ENCODE data around the gene HPN. TPM values are rescaled to one million over a fixed set of nuclear protein-coding genes. Genes with fewer than 3 reads are reported as not detected.
A peak's percentile ranks its signal among the peaks of the same experiment; 100 is the strongest.

The HPN gene
- total RNA-seq, 3 donors from 2014 or later (not counting 1 experiment from before 2014, with no cell fraction given) = not detected

DNA sequence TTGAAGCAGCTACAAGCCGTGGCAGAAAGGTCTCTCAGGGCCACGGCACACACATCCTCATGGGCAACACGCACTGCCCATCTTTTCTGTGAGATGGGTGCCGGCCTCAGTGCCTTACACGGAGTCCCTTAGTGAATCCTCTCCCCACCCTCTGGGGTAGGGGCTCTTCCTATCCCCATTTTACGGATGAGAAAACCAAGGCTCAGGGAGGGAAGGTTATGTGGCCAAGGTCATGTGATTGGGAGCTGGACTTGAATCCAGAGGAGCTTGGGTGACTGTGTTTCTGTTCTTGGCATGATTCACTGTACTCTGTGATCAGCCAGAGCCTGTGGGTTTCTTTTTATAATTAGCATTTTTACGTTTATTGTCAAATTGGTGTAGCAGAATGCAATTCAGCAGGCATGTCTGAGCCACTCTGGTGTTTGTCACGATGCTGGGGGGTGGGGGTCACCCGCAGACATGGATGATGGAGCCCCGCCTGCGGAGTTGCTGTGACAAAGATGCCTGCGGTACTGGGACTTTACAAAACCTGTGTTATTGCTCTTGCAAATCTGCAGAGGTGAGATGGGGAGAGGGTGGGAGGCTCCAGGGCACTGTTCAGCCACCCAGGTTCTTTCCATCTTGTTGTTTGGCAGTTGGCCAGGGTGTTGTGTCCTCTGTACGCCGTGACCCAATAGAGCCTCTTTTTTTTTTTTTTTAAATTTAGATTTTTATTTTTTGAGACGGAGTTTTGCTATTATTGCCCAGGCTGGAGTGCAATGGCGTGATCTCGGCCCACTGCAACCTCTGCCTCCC is 6.7 kb upstream of the HPN start:
- WGBS (ENCODE audit: insufficient coverage) = 87% methylated on average over 16 of the region's 17 CpGs
- ATAC-seq (no peak), DNase-seq (no peak)
- Mint-ChIP-seq H3K27me3 (ENCODE audit: low read depth in 2 of 2) (peaks cover 12 to 16% of the 10 kb centered on the region in 2 donors), H3K27ac (no peak overlapping the region), H3K4me1 (peaks cover 6 to 23% of the 10 kb centered on the region in 2 donors), H3K36me3 (no peaks in the 10 kb centered on the region), H3K4me3 (no peak overlapping the region), H3K9me3 (no peaks in the 10 kb centered on the region)
- Histone ChIP-seq H3K27me3 (ENCODE audit: control insufficient read depth, insufficient read depth, low read length) (peaks cover 13% of the 10 kb centered on the region), H3K27ac (ENCODE audit: low read length) (no peak overlapping the region), H3K4me3 (ENCODE audit: low read length) (no peak overlapping the region), H3K9me3 (ENCODE audit: control insufficient read depth, insufficient read depth, low read length) (no peaks in the 10 kb centered on the region), H3K36me3 (ENCODE audit: control insufficient read depth, insufficient read depth, low read length) (no peaks in the 10 kb centered on the region), H3K4me1 (ENCODE audit: control insufficient read depth, insufficient read depth, low read length) (peaks cover 31% of the 10 kb centered on the region)
- intact Hi-C loops (cut with micrococcal nuclease) = no loop called here
- TF ChIP-seq, protein P1, sequence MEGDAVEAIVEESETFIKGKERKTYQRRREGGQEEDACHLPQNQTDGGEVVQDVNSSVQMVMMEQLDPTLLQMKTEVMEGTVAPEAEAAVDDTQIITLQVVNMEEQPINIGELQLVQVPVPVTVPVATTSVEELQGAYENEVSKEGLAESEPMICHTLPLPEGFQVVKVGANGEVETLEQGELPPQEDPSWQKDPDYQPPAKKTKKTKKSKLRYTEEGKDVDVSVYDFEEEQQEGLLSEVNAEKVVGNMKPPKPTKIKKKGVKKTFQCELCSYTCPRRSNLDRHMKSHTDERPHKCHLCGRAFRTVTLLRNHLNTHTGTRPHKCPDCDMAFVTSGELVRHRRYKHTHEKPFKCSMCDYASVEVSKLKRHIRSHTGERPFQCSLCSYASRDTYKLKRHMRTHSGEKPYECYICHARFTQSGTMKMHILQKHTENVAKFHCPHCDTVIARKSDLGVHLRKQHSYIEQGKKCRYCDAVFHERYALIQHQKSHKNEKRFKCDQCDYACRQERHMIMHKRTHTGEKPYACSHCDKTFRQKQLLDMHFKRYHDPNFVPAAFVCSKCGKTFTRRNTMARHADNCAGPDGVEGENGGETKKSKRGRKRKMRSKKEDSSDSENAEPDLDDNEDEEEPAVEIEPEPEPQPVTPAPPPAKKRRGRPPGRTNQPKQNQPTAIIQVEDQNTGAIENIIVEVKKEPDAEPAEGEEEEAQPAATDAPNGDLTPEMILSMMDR (IDR thresholded peaks at IDR 0.05) = no peak

DNA sequence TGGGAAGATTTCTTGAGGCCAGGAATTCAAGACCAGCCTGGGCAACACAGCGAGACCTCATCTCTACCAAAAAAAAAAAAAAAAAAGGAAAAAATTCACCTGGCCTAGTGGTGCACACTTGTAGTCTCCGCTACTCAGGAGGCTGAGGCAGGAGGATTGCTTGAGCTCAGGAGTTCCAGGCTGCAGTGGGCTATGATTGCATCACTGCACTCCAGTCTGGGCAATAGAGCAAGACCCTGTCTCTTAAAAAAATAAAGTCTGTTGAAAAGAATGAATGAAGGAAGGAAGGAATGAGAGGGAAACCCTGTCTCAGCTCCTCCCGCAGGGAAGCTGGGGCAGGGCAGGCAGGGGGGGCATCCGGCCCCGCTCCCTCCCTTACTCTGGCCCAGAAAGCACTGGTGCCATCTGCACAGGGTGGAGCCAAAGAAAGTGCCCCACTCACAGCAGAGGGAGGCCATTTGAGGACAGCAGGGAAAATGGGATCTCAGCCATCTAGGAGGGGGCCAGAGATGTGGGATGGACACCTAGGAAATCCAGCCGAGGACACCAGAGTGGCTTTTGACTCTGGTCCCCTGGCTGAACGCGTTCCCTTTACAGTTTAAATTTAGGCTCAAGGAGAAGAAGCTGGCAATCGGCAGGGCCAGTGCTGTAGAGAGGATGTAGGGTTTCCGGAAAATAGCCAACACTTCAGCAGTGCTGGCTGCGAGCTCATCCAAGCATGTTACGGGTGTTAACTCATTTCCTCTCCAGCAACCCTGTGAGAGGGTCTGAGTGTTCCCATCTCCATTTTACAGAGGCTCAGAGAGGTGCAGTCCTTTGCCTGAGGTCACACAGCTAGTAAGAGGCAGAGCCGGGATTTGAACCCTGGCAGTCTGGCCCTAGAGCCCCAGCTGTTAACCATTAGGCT is 3.6 kb upstream of the HPN start:
- Histone ChIP-seq H3K27ac (ENCODE audit: low read length) (no peak overlapping the region), H3K36me3 (ENCODE audit: control insufficient read depth, insufficient read depth, low read length) (no peaks in the 10 kb centered on the region), H3K4me1 (ENCODE audit: control insufficient read depth, insufficient read depth, low read length) (peaks cover 44% of the 10 kb centered on the region), H3K4me3 (ENCODE audit: low read length) (no peak overlapping the region), H3K27me3 (ENCODE audit: control insufficient read depth, insufficient read depth, low read length) (no peaks in the 10 kb centered on the region), H3K9me3 (ENCODE audit: control insufficient read depth, insufficient read depth, low read length) (no peaks in the 10 kb centered on the region)
- TF ChIP-seq, protein P1 (IDR thresholded peaks at IDR 0.05) = no peak
- ATAC-seq = no peak
- no peak overlapping the region for H3K27ac Mint-ChIP-seq
- no peaks in the 10 kb centered on the region for H3K9me3 Mint-ChIP-seq
- peaks cover 16 to 32% of the 10 kb centered on the region in 2 donors for H3K4me1 Mint-ChIP-seq
- H3K4me3 Mint-ChIP-seq = peak overlapping the region; percentile 2
- peaks cover 0 to 18% of the 10 kb centered on the region in 2 donors for H3K27me3 Mint-ChIP-seq (ENCODE audit: low read depth in 2 of 2)
- H3K36me3 Mint-ChIP-seq = no peaks in the 10 kb centered on the region
- intact Hi-C loops (cut with micrococcal nuclease) = no loop called here
- DNase-seq = no peak
- 42% methylated on average over 12 of the region's 13 CpGs for WGBS (ENCODE audit: insufficient coverage)

GRCh38 chr19:35038623-35039512 is 2.7 kb upstream of the HPN start:
- 56% methylated on average over 17 of the region's 17 CpGs for WGBS (ENCODE audit: insufficient coverage)
- H3K4me3 Mint-ChIP-seq = no peak overlapping the region
- H3K36me3 Mint-ChIP-seq = no peaks in the 10 kb centered on the region
- H3K4me1 Mint-ChIP-seq = peaks cover 16 to 32% of the 10 kb centered on the region in 2 donors
- no peaks in the 10 kb centered on the region for H3K9me3 Mint-ChIP-seq
- no peaks in the 10 kb centered on the region for H3K27me3 ChIP-seq (ENCODE audit: control insufficient read depth, insufficient read depth, low read length)
- peaks cover 44% of the 10 kb centered on the region for H3K4me1 ChIP-seq (ENCODE audit: control insufficient read depth, insufficient read depth, low read length)
- TF ChIP-seq, protein P1 (IDR thresholded peaks at IDR 0.05) = no peak
- no peaks in the 10 kb centered on the region for H3K9me3 ChIP-seq (ENCODE audit: control insufficient read depth, insufficient read depth, low read length)
- H3K27ac Mint-ChIP-seq = no peak overlapping the region
- H3K27ac ChIP-seq (ENCODE audit: low read length) = no peak overlapping the region
- H3K4me3 ChIP-seq (ENCODE audit: low read length) = no peak overlapping the region
- intact Hi-C loops (cut with micrococcal nuclease) = no loop called here
- DNase-seq (no peak), ATAC-seq (no peak)
- H3K36me3 ChIP-seq (ENCODE audit: control insufficient read depth, insufficient read depth, low read length) = no peaks in the 10 kb centered on the region
- peaks cover under 1 to 17% of the 10 kb centered on the region in 2 donors for H3K27me3 Mint-ChIP-seq (ENCODE audit: low read depth in 2 of 2)
